ENCODE data around the gene GDAP2. TPM values are rescaled to one million over a fixed set of nuclear protein-coding genes. Genes with fewer than 3 reads are reported as not detected.

GDAP2 gene
- total RNA-seq, 1 donor from 2014 or later, result 31.6 TPM

DNA sequence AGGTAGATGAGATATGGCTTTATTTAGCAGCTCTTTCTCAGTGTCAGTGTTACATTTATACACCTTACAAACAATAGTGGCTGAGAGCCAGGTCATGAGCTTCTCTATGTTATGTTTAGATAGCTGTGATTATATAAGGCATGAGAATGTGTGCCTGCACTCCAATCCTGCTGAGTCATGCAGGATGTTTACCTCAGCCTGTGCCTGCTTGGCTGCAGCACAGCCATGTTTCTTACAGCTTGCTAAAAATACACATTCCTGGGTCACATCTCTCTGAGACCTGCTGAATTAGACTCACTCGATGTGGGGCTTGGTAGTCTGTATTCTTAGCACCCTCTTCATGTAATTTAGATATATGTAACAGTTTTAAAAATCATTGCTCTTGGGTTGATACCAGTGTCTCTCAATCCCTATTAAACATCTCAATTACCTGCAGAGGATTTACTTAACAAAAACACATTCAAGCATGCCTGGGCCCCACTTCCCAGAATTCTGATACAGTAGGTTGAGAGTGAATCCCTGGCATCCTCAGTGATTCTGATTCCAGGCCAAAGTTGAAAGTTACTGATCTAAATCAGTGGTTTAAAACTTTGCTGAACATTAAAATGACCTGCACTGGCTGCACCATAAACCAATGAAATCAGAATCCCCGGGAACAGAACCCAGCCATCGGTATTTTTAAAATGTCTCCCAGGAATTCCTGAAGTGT, 107.5 kb downstream of the GDAP2 start:
- H3K27ac ChIP-seq (ENCODE audit: low read depth, low read length), result peak overlapping the region; percentile 90
- peak overlapping the region; percentile 77 for H3K9ac ChIP-seq (ENCODE audit: low read length)

DNA sequence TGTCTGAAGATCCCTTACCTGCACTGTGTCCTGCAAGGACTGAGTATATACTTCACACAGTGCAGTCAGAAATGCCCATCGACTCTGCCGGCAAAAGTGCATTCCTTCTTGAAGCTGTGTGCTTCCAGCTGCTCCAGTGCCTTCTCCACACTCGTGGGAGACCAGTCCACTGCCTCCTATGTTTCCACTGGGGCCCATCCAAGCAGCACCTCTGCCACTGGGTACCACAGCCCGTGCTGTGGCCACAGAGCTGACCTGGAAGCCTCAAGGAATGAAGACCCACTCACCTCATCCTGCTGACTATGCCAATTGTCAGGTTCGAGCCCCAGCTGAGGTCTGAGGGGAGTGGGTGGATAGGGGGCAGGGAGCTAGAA, 108.1 kb downstream of the GDAP2 start:
- peak overlapping the region; percentile 61 for H3K4me2 ChIP-seq (ENCODE audit: low read length)
- H3K27me3 Mint-ChIP-seq (ENCODE audit: low read depth, unreplicated experiment), result no peaks in the 10 kb centered on the region
- no peaks in the 10 kb centered on the region for H4K20me1 ChIP-seq (ENCODE audit: insufficient read depth, low read length)
- FAIRE-seq (no peak), DNase-seq (ENCODE audit: low read depth) (no peak)
- H3K4me3 ChIP-seq (ENCODE audit: insufficient read depth, low read depth, low read length), result no peak overlapping the region
- H3K4me1 ChIP-seq (ENCODE audit: insufficient read depth, low read length), result peaks cover 32% of the 10 kb centered on the region
- no peaks in the 10 kb centered on the region for H3K9me3 ChIP-seq (ENCODE audit: insufficient read depth, low read depth, low read length)
- H3K4me1 Mint-ChIP-seq (ENCODE audit: low read depth, unreplicated experiment), result peaks cover 24% of the 10 kb centered on the region
- TF ChIP-seq EZH2 (IDR thresholded peaks at IDR 0.05; ENCODE audit: insufficient read depth, low read length), result no peak
- TF ChIP-seq, protein P1, sequence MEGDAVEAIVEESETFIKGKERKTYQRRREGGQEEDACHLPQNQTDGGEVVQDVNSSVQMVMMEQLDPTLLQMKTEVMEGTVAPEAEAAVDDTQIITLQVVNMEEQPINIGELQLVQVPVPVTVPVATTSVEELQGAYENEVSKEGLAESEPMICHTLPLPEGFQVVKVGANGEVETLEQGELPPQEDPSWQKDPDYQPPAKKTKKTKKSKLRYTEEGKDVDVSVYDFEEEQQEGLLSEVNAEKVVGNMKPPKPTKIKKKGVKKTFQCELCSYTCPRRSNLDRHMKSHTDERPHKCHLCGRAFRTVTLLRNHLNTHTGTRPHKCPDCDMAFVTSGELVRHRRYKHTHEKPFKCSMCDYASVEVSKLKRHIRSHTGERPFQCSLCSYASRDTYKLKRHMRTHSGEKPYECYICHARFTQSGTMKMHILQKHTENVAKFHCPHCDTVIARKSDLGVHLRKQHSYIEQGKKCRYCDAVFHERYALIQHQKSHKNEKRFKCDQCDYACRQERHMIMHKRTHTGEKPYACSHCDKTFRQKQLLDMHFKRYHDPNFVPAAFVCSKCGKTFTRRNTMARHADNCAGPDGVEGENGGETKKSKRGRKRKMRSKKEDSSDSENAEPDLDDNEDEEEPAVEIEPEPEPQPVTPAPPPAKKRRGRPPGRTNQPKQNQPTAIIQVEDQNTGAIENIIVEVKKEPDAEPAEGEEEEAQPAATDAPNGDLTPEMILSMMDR (IDR thresholded peaks at IDR 0.05; ENCODE audit: insufficient read depth, low read depth, low read length), result no peak
- no peaks in the 10 kb centered on the region for H3K36me3 ChIP-seq (ENCODE audit: insufficient read depth, low read length)
- H3K9me3 Mint-ChIP-seq (ENCODE audit: unreplicated experiment), result peaks cover 3% of the 10 kb centered on the region
- H3K9ac ChIP-seq (ENCODE audit: low read length), result peak overlapping the region; percentile 77
- no peaks in the 10 kb centered on the region for H3K36me3 Mint-ChIP-seq (ENCODE audit: low read depth, unreplicated experiment)
- peak overlapping the region; percentile 36 for H2AFZ ChIP-seq (ENCODE audit: low read depth, low read length)
- no peak overlapping the region for H3K4me3 Mint-ChIP-seq (ENCODE audit: unreplicated experiment)
- peak overlapping the region; percentile 90 for H3K27ac ChIP-seq (ENCODE audit: low read depth, low read length)
- no peaks in the 10 kb centered on the region for H3K79me2 ChIP-seq (ENCODE audit: insufficient read depth, low read length)
- H3K27me3 ChIP-seq (ENCODE audit: insufficient read depth, low read length), result no peaks in the 10 kb centered on the region
- peak overlapping the region; percentile 88 for H3K27ac Mint-ChIP-seq (ENCODE audit: unreplicated experiment)

More for the DNA sequence above, 107.5 kb downstream of the GDAP2 start:
- Histone ChIP-seq H3K36me3 (ENCODE audit: insufficient read depth, low read length) (no peaks in the 10 kb centered on the region), H3K27me3 (ENCODE audit: insufficient read depth, low read length) (no peaks in the 10 kb centered on the region), H2AFZ (ENCODE audit: low read depth, low read length) (peak overlapping the region; percentile 36), H3K4me3 (ENCODE audit: insufficient read depth, low read depth, low read length) (no peak overlapping the region), H3K4me2 (ENCODE audit: low read length) (peak overlapping the region; percentile 61), H3K9me3 (ENCODE audit: insufficient read depth, low read depth, low read length) (no peaks in the 10 kb centered on the region), H3K79me2 (ENCODE audit: insufficient read depth, low read length) (no peaks in the 10 kb centered on the region), H4K20me1 (ENCODE audit: insufficient read depth, low read length) (no peaks in the 10 kb centered on the region), H3K4me1 (ENCODE audit: insufficient read depth, low read length) (peaks cover 37% of the 10 kb centered on the region)
- no peaks in the 10 kb centered on the region for H3K27me3 Mint-ChIP-seq (ENCODE audit: low read depth, unreplicated experiment)
- DNase-seq (ENCODE audit: low read depth) (peak; percentile 98), FAIRE-seq (peak; percentile 89)
- H3K27ac Mint-ChIP-seq (ENCODE audit: unreplicated experiment), result peak overlapping the region; percentile 88
- TF ChIP-seq, protein P1 (IDR thresholded peaks at IDR 0.05; ENCODE audit: insufficient read depth, low read depth, low read length), result no peak
- TF ChIP-seq EZH2 (IDR thresholded peaks at IDR 0.05; ENCODE audit: insufficient read depth, low read length), result no peak
- peaks cover 29% of the 10 kb centered on the region for H3K4me1 Mint-ChIP-seq (ENCODE audit: low read depth, unreplicated experiment)
- no peak overlapping the region for H3K4me3 Mint-ChIP-seq (ENCODE audit: unreplicated experiment)
- peaks cover 1% of the 10 kb centered on the region for H3K9me3 Mint-ChIP-seq (ENCODE audit: unreplicated experiment)
- H3K36me3 Mint-ChIP-seq (ENCODE audit: low read depth, unreplicated experiment), result no peaks in the 10 kb centered on the region

Measured in astrocyte (in vitro differentiated cells and primary cell).